Pulmonary artery endothelial cell (primary cell): ENCODE results near the gene GALNT14. TPM values are rescaled to one million over a fixed set of nuclear protein-coding genes. Genes with fewer than 3 reads are reported as not detected.
"Not testable (repeated sequence)": the region's sequence is repeated elsewhere in the genome, so short reads cannot be mapped to it uniquely, and the experiment has no call there.

Experiments used
- DNase-seq: peaks from one replicate; pipeline ENCODE4 v3.0.0-alpha.2; 2011; ENCODE audit warnings: low read depth, low spot score
- total RNA-seq: library from RNA; depleted of rRNA; stranded (reverse); fragments of >200 nt; gene quantifications from 2 replicates; pipeline ENCODE4 v1.2.3, GENCODE V29; 2014

Gene GALNT14, protein sequence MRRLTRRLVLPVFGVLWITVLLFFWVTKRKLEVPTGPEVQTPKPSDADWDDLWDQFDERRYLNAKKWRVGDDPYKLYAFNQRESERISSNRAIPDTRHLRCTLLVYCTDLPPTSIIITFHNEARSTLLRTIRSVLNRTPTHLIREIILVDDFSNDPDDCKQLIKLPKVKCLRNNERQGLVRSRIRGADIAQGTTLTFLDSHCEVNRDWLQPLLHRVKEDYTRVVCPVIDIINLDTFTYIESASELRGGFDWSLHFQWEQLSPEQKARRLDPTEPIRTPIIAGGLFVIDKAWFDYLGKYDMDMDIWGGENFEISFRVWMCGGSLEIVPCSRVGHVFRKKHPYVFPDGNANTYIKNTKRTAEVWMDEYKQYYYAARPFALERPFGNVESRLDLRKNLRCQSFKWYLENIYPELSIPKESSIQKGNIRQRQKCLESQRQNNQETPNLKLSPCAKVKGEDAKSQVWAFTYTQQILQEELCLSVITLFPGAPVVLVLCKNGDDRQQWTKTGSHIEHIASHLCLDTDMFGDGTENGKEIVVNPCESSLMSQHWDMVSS
- total RNA-seq, result not detected in 2 replicates

DNA sequence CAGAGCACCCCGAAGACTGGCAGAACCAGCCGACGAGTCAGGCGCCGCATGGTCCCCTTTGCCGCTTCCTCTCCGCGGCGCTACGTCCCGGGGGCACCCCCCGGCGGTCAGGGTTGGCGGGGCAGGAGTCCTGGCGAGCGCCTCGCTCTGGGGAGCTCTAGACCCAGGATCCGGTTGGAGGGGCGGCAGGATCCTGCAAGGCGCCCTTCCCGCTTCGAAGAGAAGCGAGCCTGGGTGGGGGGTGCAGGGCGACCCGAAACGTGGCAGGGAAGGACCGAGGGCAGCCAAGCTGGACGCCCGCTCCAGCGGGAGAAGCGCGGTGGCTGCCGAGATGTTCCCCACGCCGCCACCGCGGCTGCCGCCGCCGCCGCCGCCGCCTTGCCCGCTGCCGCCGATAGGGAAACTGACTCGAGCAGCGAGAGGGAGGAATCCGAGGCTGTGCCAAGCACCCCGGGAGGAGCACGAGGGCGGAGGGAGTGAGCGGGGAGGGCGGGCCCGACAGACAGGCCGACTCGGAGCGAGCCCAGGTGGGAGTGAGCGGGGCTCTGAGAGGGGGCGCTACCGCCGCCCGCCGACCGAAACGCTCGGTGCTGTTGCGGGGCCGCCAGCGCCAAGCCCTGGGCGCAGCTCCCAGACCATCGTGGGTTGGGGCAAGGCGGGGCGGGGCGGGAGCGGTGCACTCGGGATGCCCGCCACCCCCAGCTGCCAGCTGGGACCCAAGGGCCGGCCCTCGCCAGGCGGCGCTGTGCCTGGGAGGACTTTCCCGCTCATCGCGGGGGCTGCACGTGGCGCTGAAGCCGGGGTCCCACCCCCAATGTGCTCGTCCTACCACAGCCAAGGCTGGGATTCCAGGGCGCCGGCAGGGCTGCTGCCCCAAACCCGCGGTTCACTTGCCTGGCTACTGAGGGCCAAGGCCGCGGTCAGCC, at the start of gene GALNT14:
Gene GALNT14, minus strand, starts transcription at position 404 of the 926 bp plus-strand sequence. Its CDS starts 354 bp downstream, at position 50.
- DNase-seq, result no peak

DNA sequence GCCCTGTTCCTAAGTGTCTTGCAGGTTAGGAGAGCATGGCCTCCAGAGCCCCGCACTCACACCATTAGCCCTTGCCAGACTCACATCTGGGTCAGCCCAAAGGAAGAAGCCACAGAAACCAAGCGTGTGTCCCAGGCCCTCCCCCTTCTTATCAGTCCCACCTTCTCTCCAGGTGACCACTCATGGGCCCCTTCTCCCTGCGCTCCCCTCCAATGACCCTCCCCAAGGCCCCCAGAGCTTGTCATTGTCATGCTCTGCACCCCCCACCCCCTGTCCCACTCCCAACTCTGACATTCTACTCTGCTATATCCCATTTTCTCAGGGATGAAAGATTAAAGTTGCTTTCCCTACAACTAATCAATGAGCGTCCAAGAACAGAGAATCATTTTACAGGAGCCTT, 48.9 kb upstream of the GALNT14 start:
- no peak for DNase-seq

DNA sequence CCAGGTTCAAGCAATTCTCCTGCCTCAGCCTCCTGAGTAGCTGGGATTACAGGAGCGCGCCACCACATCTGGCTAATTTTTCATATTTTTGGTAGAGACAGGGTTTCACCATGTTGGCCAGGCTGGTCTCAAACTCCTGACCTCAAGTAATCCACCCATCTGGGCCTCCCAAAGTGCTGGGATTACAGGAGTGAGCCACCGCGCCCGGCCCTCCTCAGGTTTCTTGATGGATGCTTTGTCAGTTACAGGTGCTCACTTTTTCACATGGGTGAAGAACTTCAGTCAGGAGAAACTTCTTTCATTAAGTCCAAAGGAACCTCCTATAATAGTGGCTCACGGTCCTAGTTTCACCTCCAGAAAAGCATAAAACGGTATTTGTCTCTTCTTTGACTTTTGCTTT, 45.7 kb upstream of the GALNT14 start:
- not testable (repeated sequence) for DNase-seq

DNA sequence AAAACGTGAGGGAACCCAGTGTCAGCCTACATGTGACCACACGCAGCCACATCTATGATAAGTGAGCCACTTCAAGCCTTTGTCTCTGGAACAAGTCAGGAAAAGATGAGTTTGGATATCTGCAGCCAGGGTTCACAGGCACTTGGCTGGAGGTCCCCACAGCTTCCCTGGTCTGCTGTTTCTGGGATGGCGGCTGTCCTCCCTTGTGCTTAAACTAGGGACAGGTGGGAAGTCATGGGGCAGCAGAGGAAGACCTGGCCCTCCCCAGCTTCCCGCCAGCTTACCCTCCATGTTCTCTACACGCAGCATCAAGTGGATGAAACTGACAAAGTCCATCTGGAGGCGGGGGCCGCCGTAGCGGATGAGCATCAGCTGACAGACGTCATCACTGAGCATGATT, 38.5 kb upstream of the GALNT14 start:
- DNase-seq, result no peak

DNA sequence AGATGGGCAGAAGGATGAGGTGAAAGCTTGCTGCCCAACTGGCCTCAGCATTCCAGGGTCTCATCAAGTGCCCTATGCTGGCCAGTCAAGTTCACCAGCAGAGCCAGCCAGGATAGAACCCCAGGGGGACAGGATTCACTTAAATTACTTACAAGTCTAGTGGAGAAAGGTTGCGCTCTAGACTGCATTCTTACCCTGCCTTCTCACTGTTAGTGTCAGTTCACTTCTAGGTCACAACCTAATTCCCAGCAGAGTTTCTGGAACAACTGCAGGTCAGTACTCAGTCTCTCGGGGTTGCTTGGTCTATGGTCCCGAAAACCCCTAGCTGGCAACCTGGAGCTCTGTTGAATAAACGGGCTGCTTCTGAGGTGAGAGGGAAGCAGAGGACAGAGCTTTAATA, 32.9 kb upstream of the GALNT14 start:
- no peak for DNase-seq

DNA sequence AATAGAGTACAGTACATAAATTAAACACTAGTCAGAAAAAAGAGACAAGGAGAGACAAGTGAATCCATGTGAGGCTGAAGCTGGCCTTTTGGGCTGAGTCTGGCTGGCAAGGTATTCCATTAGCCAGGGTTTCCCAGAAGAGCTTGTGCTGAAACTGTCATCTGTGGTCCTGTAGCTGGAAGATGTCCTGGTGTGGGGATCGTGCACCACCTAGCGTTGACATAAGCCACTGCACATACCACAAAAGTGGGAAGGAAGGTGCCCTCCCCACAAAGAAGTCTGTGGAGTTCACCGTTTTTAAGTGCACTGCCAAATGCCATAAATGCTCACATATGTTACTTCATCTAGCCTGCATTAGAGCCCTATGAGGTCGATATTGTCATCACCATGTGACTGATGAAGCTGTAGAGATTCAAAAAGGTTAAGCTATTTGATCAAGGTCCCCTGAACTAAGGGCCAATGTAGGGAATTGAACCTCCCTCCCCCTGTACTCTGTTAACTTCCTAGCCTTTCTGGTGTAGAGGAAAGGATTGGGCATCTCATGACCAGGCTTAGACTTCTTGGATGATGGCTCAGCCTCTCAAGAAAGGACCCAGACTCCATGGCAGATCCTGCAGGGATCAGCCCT, 31.9 kb upstream of the GALNT14 start:
- peak; percentile 17 for DNase-seq

DNA sequence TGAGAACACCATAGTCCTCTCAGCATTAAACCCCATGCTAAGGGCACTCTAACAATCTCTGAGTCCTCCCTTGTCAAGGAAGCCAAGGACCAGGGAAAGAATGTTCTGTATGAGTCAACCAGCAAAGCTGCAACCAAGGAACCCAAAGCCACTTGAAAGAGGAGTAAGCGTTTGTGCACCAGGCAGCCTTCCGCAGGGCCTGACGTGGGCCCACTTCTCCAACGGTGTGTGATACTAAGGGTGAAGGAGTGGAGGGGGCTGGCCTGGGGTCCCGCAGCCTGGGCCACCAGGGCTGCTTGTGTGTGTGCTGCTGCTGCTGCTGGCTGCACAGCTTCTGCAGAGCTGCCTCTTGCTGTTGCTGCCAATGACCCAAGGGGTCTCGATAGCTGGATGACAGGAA, 30.1 kb upstream of the GALNT14 start:
- DNase-seq, result no peak

DNA sequence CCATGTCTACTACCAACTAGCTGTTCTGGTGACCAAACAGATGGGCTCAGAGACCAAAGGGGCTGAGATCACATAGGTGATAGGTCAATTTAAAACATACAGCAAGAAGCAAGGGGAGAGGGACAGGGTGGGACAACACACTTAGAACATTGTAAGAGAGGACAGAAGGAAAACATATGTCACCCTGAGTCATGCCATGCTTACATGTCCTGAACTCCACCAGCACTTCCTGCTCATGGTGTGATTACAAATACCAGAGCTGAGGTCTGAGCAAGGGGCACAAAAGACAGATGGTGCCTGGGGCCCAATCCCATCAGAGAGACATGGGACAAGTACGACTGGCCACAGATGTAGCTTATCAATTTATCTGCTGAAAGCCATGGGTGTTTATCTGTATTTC, 28.7 kb upstream of the GALNT14 start:
- no peak for DNase-seq

DNA sequence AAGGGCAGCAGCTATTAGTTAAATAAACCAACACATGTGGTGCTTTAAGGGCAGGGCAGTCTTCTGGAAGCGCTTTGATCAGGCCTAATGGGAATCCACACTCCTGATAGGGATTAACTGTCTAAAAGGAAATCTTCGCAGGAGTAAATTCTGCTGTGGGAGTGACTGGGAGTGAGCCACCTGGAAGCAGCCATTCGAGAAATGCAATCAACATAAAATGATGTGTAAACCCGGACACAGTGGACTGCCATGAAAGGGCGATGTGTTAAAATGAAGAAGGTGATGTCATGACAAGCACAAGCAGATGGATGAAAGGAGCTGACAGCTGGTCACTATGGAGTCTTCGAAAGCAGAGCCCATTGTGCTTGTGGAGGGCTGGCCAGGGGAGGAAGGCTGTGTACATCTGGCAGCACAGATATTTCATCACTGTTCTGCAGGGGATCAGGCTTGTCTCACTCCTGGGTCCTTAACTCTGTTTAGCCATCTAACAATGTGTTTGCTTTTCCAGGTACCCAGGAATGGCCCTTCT, 24.8 kb upstream of the GALNT14 start:
- DNase-seq, result no peak

DNA sequence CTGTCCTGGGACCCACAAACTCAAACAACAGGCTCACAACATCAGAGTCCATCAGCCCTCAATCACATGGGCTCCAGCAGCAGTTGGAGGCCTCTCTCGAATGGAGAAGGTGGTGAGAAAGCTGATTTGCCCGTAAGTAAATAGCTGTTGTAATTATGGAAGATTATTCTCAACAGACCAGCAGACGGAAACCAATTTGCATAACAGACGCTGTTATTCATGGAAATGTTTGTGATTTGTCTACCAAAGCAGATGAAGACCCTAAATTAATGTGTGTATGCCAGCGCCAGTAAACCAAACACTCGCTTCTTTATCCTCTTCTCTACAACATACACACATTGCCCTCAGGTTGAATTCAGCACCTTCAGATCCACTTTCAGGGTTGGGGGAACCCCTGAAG, 23.4 kb upstream of the GALNT14 start:
- no peak for DNase-seq

DNA sequence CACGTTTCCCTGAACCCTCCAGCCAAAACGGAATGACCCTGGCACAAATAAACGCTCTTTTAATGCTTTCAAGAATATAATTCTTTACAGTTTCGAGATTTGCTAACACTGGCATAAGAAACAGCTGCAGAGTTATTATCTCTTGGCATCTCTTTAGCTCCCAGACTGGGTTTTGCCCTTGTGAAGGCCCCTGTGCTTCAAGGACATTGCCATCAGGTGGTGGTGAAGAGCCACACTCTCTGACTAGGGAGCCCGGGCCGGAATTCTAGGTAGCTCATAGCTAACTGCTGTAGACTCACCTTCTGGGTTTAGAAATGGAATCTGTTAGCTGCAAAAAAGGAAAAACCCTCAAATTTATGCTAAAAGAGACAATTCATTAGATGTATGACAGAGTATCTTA, 13.3 kb upstream of the GALNT14 start:
- DNase-seq, result no peak

DNA sequence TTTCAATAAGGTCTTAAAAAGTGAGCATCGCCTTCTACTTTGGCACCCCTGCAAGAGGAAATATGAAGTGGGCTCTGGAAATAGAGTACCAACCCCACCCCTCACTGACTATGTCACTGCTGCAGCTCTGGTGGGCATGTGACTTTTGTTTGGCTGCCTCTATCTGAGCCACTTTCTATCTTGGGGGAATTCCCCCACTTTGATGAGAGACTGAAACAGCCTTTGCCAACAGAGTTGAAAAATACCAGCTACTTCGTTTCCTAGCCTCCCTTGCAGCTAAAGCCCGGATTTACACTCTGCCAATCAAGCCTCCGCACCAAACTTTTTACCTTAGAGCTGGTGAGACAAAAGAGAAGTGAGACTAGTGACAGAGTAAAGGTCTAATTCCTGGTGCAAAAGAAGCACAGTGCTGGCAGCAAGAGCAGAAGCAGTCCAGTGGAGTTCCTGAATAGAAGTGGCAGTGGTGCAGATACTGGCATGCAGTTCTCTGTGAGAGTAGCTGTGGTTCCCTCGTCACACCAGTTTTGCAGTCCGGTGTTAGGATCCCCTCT, 12.0 kb upstream of the GALNT14 start:
- DNase-seq, result no peak

DNA sequence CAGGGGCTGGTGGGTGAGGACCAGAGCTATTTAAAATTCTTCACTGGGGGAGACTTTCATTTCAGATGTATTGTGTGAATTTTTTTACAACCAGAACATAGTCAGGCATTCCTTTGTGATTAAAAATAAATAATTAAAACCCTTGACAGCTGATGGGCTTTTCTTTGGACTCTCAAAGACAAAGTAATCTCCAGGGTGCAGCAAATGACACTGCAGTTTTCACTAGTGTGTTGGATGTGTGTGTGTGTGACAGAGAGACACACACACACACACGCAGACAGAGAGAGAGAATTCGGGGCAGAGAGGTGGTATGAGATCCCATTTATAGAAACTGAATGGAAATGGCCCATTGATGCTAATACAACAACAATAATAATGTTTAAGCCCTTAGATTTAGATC, 10.3 kb upstream of the GALNT14 start:
- DNase-seq, result no peak

DNA sequence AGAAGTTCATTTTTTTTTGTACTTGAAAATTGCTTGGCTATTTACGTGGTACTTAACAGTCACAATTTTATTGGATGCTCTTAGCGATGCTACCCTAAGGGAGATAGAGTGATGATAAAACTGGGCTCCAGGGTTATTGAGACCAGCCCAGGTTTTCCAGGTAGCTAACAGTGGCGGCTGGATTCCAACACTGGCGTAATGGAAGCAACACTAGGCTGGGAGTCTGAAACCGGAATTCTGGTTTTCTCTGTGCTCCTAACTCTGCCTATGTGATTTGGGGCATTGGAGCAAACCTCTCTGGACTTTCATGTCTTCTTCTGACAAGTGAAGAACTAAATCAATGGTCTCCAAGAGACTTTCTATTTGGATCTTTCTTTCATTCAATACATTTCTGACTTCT, 9.4 kb upstream of the GALNT14 start:
- no peak for DNase-seq

DNA sequence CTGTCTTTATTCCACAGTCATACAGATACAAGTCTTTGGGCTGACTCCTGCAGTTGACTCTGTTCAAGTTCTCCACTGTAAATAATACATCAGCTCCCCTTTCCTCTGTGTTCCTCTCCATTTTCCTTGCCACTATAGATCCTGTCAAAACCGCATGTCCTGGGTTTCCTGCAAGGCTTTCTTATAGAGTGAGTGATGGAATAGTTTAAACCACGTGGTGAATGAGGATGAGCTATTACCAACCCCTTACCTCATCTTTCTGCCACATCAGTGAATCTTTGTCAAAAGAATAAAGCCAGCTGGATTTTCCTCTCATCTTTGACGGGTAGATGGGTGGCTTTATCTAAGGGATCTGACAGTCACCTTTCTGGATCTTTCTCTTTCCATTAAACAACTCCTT, 3.9 kb upstream of the GALNT14 start:
- DNase-seq, result no peak

DNA sequence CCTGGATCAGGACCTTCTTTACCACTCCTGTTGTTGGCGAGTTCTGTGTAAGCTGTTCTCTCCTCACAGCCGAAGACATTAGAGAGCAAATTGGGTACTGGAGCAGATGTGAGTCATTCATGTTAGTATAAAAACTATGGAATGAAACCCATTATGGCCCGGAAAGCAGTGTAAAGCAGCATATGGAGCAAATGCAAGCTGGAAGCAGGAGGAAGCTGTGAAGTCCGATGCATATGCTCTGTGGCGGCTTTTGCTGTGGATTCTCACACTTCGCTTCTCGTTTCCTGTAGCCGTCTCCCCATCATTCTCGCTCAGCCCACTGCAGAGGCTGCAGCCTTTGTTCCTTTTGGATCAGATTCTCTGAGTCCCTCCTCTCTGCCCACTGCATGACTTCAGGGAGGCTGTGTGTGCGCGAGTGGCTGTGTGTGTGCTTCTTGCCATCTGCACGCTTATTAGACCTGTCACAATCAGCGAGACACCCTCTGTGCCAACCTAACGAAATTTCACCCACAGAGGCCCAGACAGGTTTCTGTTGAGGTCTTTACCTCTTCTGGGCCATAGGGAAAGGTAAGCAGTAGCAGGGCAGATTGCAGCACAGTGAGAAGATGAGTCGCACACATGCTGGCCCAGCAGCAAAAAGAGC, 3.3 kb upstream of the GALNT14 start:
- no peak for DNase-seq

DNA sequence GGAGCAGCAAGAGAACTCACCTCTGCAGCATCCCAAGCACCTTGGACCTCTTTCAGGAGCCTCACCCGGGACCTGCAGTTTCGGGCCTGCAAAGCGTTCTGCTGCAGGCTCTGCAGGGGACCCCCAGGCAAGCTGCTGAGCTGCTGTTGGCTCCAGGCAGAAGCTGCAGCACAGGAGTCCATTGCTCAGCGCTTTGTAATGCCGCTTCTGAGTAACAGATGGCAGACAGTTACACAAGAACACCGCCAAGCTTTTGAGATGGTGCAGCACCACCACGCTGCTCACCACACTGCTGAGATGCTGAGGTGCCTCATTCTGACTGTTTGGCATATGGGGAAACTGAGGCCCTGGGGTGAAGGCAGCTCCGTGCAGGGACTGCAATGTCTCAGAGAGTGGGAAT, 1.9 kb upstream of the GALNT14 start:
- DNase-seq, result no peak

DNA sequence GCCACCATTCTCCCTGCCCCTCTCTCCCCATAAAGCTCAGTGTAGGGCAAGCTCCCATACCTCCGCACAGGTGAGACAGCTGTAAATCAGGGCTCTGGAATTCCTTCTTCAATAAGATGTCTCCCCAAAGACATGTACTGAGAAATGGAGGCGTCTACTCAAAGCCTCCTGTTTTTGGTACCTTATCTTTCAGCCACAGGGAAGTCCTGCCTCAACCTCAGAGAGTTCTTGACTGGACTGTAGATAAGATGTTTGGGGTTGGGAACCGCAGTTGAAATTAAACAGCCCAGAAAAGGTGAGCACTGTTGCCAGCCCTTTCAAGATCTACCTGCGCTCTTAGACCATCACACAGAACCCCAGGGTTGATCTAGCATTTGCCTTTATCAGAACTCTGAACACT, 1.4 kb upstream of the GALNT14 start:
- no peak for DNase-seq

DNA sequence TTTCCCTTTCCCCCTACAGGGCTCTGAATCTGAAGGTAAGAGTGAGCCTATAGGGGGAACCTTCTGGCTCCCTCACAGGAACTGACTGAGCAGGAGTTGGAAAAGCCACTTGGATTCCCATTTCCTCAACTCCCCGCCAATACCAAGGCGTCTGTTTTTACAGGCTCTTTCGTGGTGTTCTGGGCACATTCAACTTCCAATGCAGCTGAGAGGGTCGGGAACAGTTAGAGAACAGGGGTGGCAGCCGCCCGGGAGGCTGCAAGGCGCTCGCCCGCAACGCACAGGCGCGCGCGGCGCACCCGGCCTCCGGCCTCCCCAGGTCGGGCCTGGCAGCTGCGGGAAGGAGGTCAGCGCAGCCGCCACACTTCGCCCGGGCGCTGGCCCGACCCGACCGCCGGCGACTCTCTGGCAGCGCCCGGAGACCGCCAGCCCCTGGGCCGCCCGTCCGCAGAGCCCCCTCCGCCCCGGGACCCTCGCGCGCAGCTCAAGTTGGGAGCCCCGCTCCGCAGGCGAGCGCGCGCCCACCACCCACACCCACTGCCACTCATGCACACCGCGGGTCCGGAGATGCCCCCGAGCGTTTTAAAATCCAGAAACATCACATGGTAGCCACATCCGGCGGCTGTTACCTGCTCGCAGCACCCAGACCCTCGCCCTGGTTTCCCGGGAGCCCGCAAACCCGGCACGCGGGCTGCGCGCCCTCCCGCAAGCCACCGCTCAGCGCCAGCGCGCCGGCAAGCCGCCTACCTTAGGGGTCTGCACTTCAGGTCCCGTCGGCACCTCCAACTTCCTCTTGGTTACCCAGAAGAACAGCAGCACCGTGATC, 816 bp downstream of the GALNT14 start:
- no peak for DNase-seq

DNA sequence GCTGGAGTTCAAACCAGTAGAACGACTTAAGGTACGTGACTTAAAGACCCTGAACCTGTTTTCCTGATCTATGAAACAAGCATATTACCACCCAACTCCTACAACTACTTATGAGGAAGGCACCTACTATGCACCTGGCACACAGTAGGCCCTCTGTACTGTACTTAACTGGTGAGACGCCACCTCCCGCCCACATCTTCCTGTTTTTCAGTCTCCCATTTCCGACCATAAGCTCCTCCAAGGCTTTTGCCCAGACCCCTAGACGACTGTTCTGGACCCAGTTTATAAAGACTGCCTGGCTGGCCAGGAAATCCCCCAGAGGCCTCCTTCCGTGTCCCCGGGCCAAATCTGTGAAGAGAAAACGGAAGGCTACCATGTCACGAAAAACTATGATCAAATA, 1.5 kb downstream of the GALNT14 start:
- DNase-seq, result no peak
